ENCODE results near the gene SDHAF4.

DNA sequence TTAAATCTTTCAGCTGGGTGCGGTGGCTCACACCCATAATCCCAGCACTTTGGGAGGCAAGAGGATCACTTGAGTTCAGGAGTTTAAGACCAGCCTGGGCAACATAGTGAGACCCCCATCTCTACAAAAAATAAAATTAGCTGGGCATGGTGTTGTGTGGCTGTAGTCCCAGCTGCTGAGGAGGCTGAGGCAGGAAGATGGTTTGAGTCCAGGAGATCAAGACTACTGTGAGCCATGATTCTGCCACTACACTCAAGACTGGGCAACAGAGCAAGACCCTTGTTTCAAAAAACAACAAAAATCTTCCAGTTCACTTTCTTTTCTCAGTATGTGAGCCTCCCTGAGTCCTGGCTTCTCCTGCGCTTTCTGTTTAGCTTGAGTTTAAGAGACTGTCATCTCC is 7.9 kb downstream of the SDHAF4 start:
- TF ChIP-seq MYC (CRISPR knock-in tag; IDR thresholded peaks at IDR 0.05; ENCODE audit: borderline replicate concordance) (no peak), ZNF619 (CRISPR knock-in tag; IDR thresholded peaks at IDR 0.05) (no peak), SP1 (IDR thresholded peaks at IDR 0.05) (no peak), SP1 (CRISPR knock-in tag; IDR thresholded peaks at IDR 0.05) (no peak), HNF4A (CRISPR knock-in tag; IDR thresholded peaks at IDR 0.05) (no peak), ZNF136 (CRISPR knock-in tag; IDR thresholded peaks at IDR 0.05; ENCODE audit: low read depth) (no peak), POLR2A (IDR thresholded peaks at IDR 0.05; ENCODE audit: insufficient read depth in 1 of 2, low read depth in 2 of 2, low read length in 2 of 2) (no peak)
- TF ChIP-seq, protein P1, sequence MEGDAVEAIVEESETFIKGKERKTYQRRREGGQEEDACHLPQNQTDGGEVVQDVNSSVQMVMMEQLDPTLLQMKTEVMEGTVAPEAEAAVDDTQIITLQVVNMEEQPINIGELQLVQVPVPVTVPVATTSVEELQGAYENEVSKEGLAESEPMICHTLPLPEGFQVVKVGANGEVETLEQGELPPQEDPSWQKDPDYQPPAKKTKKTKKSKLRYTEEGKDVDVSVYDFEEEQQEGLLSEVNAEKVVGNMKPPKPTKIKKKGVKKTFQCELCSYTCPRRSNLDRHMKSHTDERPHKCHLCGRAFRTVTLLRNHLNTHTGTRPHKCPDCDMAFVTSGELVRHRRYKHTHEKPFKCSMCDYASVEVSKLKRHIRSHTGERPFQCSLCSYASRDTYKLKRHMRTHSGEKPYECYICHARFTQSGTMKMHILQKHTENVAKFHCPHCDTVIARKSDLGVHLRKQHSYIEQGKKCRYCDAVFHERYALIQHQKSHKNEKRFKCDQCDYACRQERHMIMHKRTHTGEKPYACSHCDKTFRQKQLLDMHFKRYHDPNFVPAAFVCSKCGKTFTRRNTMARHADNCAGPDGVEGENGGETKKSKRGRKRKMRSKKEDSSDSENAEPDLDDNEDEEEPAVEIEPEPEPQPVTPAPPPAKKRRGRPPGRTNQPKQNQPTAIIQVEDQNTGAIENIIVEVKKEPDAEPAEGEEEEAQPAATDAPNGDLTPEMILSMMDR (CRISPR knock-in tag; IDR thresholded peaks at IDR 0.05), result no peak

All from HepG2 (cell line).